ENCODE data around the gene GDA.

Gene GDA

DNA sequence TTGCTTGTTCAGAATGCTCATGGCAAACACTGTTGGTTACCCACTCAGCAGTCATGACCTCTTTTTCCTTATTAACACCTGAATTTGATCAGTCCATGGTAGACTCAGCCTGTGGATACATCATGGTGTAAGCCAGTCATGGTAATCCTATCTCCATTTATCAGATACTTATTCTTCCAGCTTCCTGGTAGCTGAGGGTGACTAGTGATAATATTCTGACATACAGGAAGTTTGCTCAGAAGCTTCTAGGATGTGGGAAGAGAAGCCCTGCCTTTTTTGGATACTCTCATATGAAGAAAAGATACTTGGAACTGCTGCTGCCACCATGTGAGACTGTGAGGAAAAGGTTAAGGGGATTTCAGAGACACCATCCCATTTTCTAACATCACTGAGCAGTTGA lies 7.3 kb downstream of the GDA start:
- ATAC-seq (replicated peaks; ENCODE audit: extremely low read depth, poor library complexity, severe bottlenecking) (no peak), DNase-seq (ENCODE audit: low spot score in 2 of 2) (no peak)
- Mint-ChIP-seq H3K36me3 (ENCODE audit: insufficient read depth) (no peaks in the 10 kb centered on the region), H3K9me3 (peaks cover 9% of the 10 kb centered on the region), H3K4me3 (no peak overlapping the region), H3K27me3 (peaks cover 34% of the 10 kb centered on the region), H3K4me1 (no peaks in the 10 kb centered on the region), H3K27ac (ENCODE audit: low read depth) (no peak overlapping the region)

DNA sequence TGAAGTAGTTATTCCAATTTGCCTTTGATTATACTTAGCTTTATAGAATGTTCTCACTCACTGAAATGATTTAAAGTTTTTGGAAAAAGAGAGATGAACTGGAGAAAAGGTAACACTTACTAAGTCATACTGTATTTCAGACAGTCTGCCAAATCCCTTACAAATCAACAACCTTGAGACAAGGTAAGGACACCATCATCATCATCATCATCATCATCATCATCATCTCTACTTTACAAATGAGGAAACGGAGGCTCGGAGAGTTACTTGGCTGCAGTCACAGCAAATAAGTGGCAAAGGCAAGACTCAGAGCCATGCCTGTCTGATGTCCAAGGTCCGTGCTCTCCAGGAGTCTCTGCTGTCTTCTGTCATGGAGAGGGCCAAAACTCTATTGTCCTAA lies 9.4 kb downstream of the GDA start:
- H3K4me3 Mint-ChIP-seq, result no peak overlapping the region
- H3K27ac Mint-ChIP-seq (ENCODE audit: low read depth), result no peak overlapping the region
- H3K4me1 Mint-ChIP-seq, result no peaks in the 10 kb centered on the region
- DNase-seq (ENCODE audit: low spot score in 2 of 2), result no peak
- no peaks in the 10 kb centered on the region for H3K36me3 Mint-ChIP-seq (ENCODE audit: insufficient read depth)
- peaks cover 44% of the 10 kb centered on the region for H3K27me3 Mint-ChIP-seq
- H3K9me3 Mint-ChIP-seq, result peaks cover 9% of the 10 kb centered on the region
- no peak for ATAC-seq (replicated peaks; ENCODE audit: extremely low read depth, poor library complexity, severe bottlenecking)

DNA sequence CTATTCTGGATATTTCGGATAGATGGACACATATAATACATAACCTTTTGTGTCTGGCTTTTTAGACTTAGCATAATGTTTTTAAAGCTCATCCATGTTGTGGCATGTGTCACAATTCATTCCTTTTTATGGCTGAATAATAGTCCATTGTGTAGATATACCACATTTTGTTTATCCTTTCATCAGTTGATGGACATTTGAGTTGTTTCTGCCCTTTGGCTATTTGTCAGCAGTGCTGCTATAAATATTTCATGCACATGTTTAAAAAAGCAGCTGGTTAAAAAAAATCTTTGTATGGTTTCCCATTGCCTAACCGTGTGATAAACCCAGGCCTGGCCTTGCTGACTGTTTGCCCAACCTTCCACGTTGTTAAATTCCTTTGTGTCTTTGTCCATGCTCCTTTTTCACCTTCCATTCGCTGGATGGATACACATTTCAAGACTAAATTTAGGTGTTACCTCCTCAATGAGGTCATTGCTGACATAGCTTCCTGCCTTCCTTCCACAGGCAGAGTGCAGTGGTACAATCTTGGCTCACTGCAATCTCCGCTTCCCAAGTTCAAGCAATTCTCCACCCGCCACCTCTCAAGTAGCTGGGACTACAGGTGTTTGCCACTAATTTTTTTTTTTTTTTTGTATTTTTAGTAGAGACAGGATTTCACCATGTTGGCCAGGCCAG lies 11.3 kb downstream of the GDA start:
- H3K27ac Mint-ChIP-seq (ENCODE audit: low read depth), result no peak overlapping the region
- H3K27me3 Mint-ChIP-seq, result peaks cover 32% of the 10 kb centered on the region
- no peak overlapping the region for H3K4me3 Mint-ChIP-seq
- H3K9me3 Mint-ChIP-seq, result no peaks in the 10 kb centered on the region
- H3K4me1 Mint-ChIP-seq, result no peaks in the 10 kb centered on the region
- DNase-seq (ENCODE audit: low spot score in 2 of 2), result no peak
- H3K36me3 Mint-ChIP-seq (ENCODE audit: insufficient read depth), result no peaks in the 10 kb centered on the region
- ATAC-seq (replicated peaks; ENCODE audit: extremely low read depth, poor library complexity, severe bottlenecking), result no peak

DNA sequence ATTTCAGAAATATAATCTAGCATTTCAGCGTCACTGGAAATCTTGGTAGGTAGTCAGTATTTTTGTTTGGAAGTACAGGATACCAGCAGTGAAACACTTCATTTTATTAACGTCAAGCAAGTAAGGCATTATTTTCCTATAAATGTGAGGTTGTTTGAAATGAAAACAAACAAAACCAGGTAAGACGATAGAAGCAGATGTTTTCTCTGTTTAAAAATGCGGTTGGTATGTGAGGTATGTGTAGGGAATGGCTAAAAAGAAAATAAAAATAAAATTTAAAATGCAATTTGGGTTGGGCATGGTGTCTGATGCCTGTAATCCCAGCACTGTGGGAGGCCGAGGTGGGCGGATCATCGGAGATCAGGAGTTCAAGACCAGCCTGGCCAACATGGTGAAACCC lies 16.1 kb downstream of the GDA start:
- H3K4me3 Mint-ChIP-seq, result no peak overlapping the region
- no peak for ATAC-seq (replicated peaks; ENCODE audit: extremely low read depth, poor library complexity, severe bottlenecking)
- H3K9me3 Mint-ChIP-seq, result no peaks in the 10 kb centered on the region

DNA sequence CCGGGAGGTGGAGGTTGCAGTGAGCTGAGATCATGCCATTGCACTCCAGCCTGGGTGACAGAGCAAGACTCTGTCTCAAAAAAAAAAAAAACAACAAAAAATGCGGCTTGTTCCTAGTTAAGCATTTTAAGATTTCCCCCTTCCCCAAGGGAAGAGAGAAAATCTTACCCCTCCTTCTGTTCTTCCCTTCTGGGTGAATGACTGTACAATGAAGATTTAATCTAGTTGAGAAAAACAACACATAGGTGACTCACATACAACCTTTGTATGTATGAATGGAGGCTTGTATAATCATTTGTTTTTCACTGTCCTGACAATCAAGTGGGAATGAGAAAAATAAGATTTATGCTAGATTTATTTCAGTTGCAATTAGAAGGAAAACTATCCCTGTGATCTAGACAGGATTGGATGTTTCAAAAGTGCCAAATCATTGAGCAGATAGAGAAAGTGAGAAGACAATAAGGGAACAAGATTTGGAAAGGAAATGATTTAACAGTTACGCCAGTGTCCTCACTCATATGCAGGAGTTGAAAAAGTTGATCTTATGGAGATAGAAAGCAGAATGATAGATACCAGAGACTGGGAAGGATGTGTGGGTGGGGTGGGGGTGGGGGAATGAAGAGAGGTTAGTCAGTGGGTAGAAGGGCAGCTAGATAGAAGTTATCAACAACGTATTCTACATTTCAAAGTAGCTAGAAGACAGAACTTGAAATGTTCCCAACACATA lies 16.7 kb downstream of the GDA start:
- Mint-ChIP-seq H3K27ac (ENCODE audit: low read depth) (no peak overlapping the region), H3K4me1 (no peaks in the 10 kb centered on the region), H3K27me3 (peaks cover 9% of the 10 kb centered on the region), H3K4me3 (no peak overlapping the region), H3K9me3 (no peaks in the 10 kb centered on the region), H3K36me3 (ENCODE audit: insufficient read depth) (no peaks in the 10 kb centered on the region)
- DNase-seq (ENCODE audit: low spot score in 2 of 2) (no peak), ATAC-seq (replicated peaks; ENCODE audit: extremely low read depth, poor library complexity, severe bottlenecking) (no peak)

More for the DNA sequence above, 16.1 kb downstream of the GDA start:
- no peak for DNase-seq (ENCODE audit: low spot score in 2 of 2)
- no peaks in the 10 kb centered on the region for H3K4me1 Mint-ChIP-seq
- H3K36me3 Mint-ChIP-seq (ENCODE audit: insufficient read depth), result no peaks in the 10 kb centered on the region
- no peak overlapping the region for H3K27ac Mint-ChIP-seq (ENCODE audit: low read depth)
- H3K27me3 Mint-ChIP-seq, result peaks cover 9% of the 10 kb centered on the region

DNA sequence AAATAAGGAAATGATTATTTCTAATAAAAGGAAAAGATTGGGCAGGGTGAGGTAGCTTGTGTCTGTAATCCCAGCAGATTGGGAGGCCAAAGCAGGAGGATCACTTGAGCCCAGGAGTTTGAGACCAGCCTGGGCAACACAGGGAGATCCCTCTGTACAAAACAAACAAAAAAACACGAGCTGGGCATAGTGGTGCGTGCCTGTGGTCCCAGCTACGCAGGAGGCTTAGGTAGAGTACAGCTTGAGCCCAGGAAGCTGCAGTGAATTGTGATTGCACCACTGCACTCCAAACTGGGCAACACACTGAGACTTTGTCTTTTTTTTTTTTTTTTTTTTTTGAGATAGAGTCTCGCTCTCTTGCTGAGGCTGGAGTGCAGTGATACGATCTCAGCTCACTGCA lies 18.8 kb downstream of the GDA start:
- no peak for ATAC-seq (replicated peaks; ENCODE audit: extremely low read depth, poor library complexity, severe bottlenecking)
- DNase-seq (ENCODE audit: low spot score in 2 of 2), result no peak
- Mint-ChIP-seq H3K4me3 (no peak overlapping the region), H3K27ac (ENCODE audit: low read depth) (no peak overlapping the region), H3K4me1 (no peaks in the 10 kb centered on the region), H3K27me3 (no peaks in the 10 kb centered on the region), H3K36me3 (ENCODE audit: insufficient read depth) (no peaks in the 10 kb centered on the region), H3K9me3 (no peaks in the 10 kb centered on the region)

DNA sequence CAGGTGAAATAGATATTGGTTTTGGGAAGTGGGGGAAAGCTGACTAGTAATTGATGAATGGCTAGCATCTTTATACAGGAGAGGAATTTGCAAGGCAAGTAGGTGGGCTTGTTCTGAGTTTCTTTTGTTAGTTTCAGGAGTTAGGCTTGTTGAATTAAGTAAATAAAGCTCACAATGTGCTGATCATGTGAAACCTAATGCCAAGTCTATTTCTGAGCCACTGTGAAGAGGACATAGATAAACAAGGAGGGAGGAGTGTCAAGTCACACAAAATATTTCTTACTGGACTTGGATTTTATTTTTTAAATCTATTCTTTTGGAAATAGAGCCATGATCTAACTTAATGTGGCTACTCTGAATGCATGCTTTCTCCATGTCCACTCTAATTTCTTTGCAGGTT lies 19.9 kb downstream of the GDA start:
- Mint-ChIP-seq H3K9me3 (no peaks in the 10 kb centered on the region), H3K4me1 (no peaks in the 10 kb centered on the region), H3K4me3 (no peak overlapping the region), H3K36me3 (ENCODE audit: insufficient read depth) (no peaks in the 10 kb centered on the region), H3K27ac (ENCODE audit: low read depth) (no peak overlapping the region), H3K27me3 (peaks cover 9% of the 10 kb centered on the region)
- ATAC-seq (replicated peaks; ENCODE audit: extremely low read depth, poor library complexity, severe bottlenecking) (no peak), DNase-seq (ENCODE audit: low spot score in 2 of 2) (no peak)

DNA sequence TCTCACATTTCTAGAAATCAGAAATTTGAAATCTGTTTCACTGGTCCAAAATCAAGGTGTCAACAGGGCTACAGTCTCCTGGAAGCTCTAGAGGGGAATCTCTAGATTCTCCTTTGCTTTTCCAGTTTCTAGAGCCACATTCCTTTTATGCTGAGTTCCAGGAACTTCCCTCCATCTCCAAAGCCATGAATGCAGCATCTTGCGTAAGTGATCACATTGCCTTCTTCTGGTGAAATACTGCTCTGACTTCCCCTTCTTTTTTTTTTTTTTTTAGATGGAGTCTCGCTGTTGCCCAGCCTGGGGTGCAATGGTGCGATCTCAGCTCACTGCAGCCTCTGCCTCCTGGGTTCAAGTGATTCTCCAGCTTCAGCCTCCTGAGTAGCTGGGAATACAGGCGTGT lies 23.8 kb downstream of the GDA start:
- Mint-ChIP-seq H3K4me1 (no peaks in the 10 kb centered on the region), H3K4me3 (no peak overlapping the region), H3K9me3 (no peaks in the 10 kb centered on the region), H3K27ac (ENCODE audit: low read depth) (no peak overlapping the region), H3K27me3 (peaks cover 12% of the 10 kb centered on the region), H3K36me3 (ENCODE audit: insufficient read depth) (no peaks in the 10 kb centered on the region)
- ATAC-seq (replicated peaks; ENCODE audit: extremely low read depth, poor library complexity, severe bottlenecking) (no peak), DNase-seq (ENCODE audit: low spot score in 2 of 2) (no peak)

DNA sequence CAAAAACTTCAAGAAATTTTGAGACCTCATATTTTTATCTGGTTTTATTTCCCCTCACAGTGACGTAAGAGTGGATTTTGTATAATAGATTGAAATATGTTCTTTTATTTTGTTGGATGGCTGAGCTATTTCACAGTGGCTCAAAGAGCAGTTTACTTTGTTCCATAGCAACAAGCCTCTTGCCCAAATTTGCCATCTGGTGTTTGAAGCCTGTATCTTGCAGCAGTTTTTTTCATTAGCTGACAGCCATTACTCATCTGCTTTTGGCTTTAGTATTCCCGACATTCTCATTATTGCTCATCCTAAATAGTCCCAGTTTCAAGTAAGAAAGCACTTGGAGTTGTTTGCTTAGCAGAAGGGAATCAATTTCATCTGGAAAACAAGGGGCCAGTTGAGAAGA lies 36.3 kb downstream of the GDA start:
- H3K36me3 Mint-ChIP-seq (ENCODE audit: insufficient read depth), result no peaks in the 10 kb centered on the region
- DNase-seq (ENCODE audit: low spot score in 2 of 2) (no peak), ATAC-seq (replicated peaks; ENCODE audit: extremely low read depth, poor library complexity, severe bottlenecking) (no peak)
- no peaks in the 10 kb centered on the region for H3K9me3 Mint-ChIP-seq
- no peak overlapping the region for H3K4me3 Mint-ChIP-seq
- H3K27ac Mint-ChIP-seq (ENCODE audit: low read depth), result no peak overlapping the region
- H3K27me3 Mint-ChIP-seq, result peaks cover 52% of the 10 kb centered on the region
- no peaks in the 10 kb centered on the region for H3K4me1 Mint-ChIP-seq

DNA sequence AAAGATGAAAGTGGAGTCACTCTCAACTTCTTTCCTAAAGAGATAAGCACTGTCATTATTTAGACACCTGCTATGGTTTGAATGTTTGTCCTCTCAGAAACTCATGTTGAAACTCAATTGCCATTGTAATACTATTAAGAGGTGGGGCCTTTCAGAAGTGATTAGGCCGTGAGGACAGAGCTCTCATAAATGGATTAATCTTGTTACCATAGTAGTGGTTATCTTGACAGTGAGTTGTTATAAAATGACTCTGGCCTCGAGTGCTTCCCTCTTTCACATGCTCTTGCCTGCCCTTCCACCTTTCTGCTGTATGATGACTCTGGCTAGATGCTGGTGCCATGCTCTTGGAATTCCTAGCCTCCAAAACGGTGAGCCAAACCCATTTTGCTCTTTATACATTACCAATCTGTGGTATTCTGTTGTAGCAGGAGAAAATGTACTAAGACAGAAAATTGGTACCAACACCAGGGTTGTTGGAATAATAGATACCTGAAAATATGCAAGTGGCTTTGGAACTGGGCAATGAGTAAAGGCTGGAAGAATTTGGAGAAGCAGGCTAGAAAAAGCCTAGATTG lies 38.0 kb downstream of the GDA start:
- no peak for DNase-seq (ENCODE audit: low spot score in 2 of 2)
- Mint-ChIP-seq H3K4me1 (no peaks in the 10 kb centered on the region), H3K4me3 (no peak overlapping the region), H3K27me3 (peaks cover 54% of the 10 kb centered on the region), H3K27ac (ENCODE audit: low read depth) (no peak overlapping the region), H3K36me3 (ENCODE audit: insufficient read depth) (no peaks in the 10 kb centered on the region), H3K9me3 (no peaks in the 10 kb centered on the region)
- ATAC-seq (replicated peaks; ENCODE audit: extremely low read depth, poor library complexity, severe bottlenecking), result no peak

DNA sequence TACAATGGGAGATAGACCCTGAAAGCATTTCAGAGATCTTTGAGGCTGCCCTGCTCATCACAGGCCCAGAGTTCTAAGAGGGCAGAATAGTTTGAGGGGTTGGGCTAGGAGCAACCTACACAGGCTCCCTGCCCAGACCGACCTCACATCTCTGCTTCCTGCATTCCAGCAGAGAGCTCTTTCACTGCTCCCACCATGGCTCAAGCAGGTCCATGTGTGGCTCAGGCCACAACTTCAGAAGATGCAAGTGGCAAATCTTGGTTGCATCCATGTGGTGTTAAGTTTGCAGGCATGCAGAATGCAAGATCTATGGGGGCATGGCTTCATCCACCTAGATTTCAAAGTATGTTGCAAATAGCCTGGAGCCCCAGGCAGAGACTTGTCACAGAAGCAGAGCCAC lies 39.0 kb downstream of the GDA start:
- no peaks in the 10 kb centered on the region for H3K9me3 Mint-ChIP-seq
- ATAC-seq (replicated peaks; ENCODE audit: extremely low read depth, poor library complexity, severe bottlenecking), result no peak

DNA sequence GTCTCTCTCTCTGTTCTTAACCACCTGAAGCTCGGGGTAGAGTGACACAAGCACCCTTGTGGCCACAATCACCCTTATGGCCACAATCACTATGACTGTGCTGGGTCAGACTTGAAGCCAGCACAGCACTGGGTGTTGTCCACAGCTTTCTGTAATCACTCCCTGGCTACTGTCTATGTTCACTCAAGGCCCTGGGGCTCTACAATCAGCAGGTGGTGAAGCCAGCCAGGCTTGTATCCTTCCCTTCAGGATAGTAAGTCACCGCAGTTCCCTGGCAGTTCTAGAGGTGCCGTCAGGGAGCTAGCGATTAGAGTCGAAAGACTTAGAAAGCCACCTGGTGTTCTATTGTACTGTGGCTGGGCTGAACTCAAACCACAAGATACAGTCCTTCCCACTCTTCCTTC lies 44.2 kb downstream of the GDA start:
- no peak overlapping the region for H3K4me3 Mint-ChIP-seq
- no peak for ATAC-seq (replicated peaks; ENCODE audit: extremely low read depth, poor library complexity, severe bottlenecking)
- H3K36me3 Mint-ChIP-seq (ENCODE audit: insufficient read depth), result no peaks in the 10 kb centered on the region

More for the DNA sequence above, 39.0 kb downstream of the GDA start:
- no peak for DNase-seq (ENCODE audit: low spot score in 2 of 2)
- Mint-ChIP-seq H3K27ac (ENCODE audit: low read depth) (no peak overlapping the region), H3K36me3 (ENCODE audit: insufficient read depth) (no peaks in the 10 kb centered on the region), H3K4me3 (no peak overlapping the region), H3K27me3 (peaks cover 54% of the 10 kb centered on the region), H3K4me1 (no peaks in the 10 kb centered on the region)

DNA sequence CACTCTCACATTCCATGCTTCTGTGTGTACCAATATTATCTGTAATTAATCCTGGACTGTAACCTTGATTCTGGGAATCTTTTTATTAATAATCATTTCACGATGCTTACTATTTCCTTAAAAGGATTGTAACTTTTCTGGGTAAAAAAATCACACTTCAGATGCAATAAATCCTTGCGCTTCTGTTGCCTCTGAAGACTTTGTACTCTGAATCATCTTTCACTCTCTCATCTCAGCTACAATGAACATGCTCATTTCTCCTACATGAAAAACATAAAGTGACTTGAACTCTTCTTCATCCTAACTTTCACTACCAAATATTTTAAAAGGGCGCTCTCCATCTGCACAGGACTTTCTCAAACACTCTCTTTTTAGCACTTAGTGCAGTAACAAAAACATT lies 50.0 kb downstream of the GDA start:
- H3K9me3 Mint-ChIP-seq, result no peaks in the 10 kb centered on the region
- DNase-seq (ENCODE audit: low spot score in 2 of 2), result no peak
- no peak overlapping the region for H3K27ac Mint-ChIP-seq (ENCODE audit: low read depth)
- no peak overlapping the region for H3K4me3 Mint-ChIP-seq
- H3K36me3 Mint-ChIP-seq (ENCODE audit: insufficient read depth), result no peaks in the 10 kb centered on the region
- no peaks in the 10 kb centered on the region for H3K4me1 Mint-ChIP-seq
- H3K27me3 Mint-ChIP-seq, result peaks cover 47% of the 10 kb centered on the region
- no peak for ATAC-seq (replicated peaks; ENCODE audit: extremely low read depth, poor library complexity, severe bottlenecking)

More for the DNA sequence above, 44.2 kb downstream of the GDA start:
- Mint-ChIP-seq H3K4me1 (no peaks in the 10 kb centered on the region), H3K9me3 (no peaks in the 10 kb centered on the region), H3K27me3 (peaks cover 47% of the 10 kb centered on the region), H3K27ac (ENCODE audit: low read depth) (no peak overlapping the region)
- no peak for DNase-seq (ENCODE audit: low spot score in 2 of 2)

All from central memory CD8-positive, alpha-beta T cell (primary cell).